CD8-positive, alpha-beta memory T cell (primary cell): ENCODE data around the gene PPEF1. TPM values are rescaled to one million over a fixed set of nuclear protein-coding genes. Genes with fewer than 3 reads are reported as not detected.

Experiments
- CTCF ChIA-PET: fragments of 350-600 bp; sonication (Branson Sonifier 250); formaldehyde crosslinking; loops from one replicate; lab custom pipeline; 2021; ENCODE audit warnings: antibody characterized with exemption; lab: Charles Lee
- POLR2A ChIA-PET: fragments of 350-600 bp; sonication (Branson Sonifier 250); formaldehyde crosslinking; loops from one replicate; lab custom pipeline; 2021; ENCODE audit warnings: antibody characterized with exemption; lab: Charles Lee
- DNase-seq, 5 donors: peaks; one replicate each; pipeline versions ENCODE4 v3.0.0 to v3.0.0-alpha.2; 2020 to 2022; ENCODE audit warnings: mixed read lengths in 1 of 5
- H3K27ac ChIP-seq: one replicate; pipeline ENCODE4 v1.7.0; 2013; ENCODE audit warnings: low read depth, mild to moderate bottlenecking, low read length, moderate library complexity
- H3K27me3 ChIP-seq: 2 replicates; pipeline ENCODE4 v1.7.0; 2013; ENCODE audit warnings: low read length, mild to moderate bottlenecking; ENCODE audit not compliant: insufficient read depth, poor library complexity, severe bottlenecking
- H3K36me3 ChIP-seq: 2 replicates; pipeline ENCODE4 v1.7.0; 2013; ENCODE audit warnings: mild to moderate bottlenecking, low read length, moderate library complexity; ENCODE audit not compliant: insufficient read depth
- H3K4me1 ChIP-seq: 2 replicates; pipeline ENCODE4 v1.7.0; 2013; ENCODE audit warnings: mild to moderate bottlenecking, low read length, moderate library complexity; ENCODE audit not compliant: insufficient read depth
- H3K4me3 ChIP-seq: 2 replicates; pipeline ENCODE4 v1.7.0; 2013; ENCODE audit warnings: mild to moderate bottlenecking, low read length
- H3K9me3 ChIP-seq: 2 replicates; pipeline ENCODE4 v1.7.0; 2013; ENCODE audit warnings: mild to moderate bottlenecking, low read length
- H3K27ac Mint-ChIP-seq, 8 donors: one replicate each; pipeline ENCODE4 v1.8.0; 2020 to 2021; ENCODE audit warnings: mixed read lengths in 8 of 8, mild to moderate bottlenecking in 6 of 8, inconsistent platforms in 3 of 8, moderate library complexity in 3 of 8
- H3K27me3 Mint-ChIP-seq, 2 donors: one replicate each; pipeline ENCODE4 v1.8.0; 2020 to 2021; ENCODE audit warnings: mixed read lengths in 2 of 2, mild to moderate bottlenecking in 1 of 2, moderate library complexity in 1 of 2
- H3K36me3 Mint-ChIP-seq, 3 donors: one replicate each; pipeline ENCODE4 v1.8.0; 2020 to 2021; ENCODE audit warnings: mixed read lengths in 3 of 3, inconsistent platforms in 1 of 3, mild to moderate bottlenecking in 1 of 3
- H3K4me1 Mint-ChIP-seq, 3 donors: one replicate each; pipeline ENCODE4 v1.8.0; 2020 to 2021; ENCODE audit warnings: mixed read lengths in 3 of 3, inconsistent platforms in 1 of 3, mild to moderate bottlenecking in 1 of 3
- H3K4me3 Mint-ChIP-seq, 7 donors: one replicate each; pipeline ENCODE4 v1.8.0; 2020 to 2021; ENCODE audit warnings: mixed read lengths in 7 of 7, mild to moderate bottlenecking in 6 of 7, moderate library complexity in 4 of 7, inconsistent platforms in 2 of 7
- H3K9me3 Mint-ChIP-seq, 5 donors: one replicate each; pipeline ENCODE4 v1.8.0; 2020 to 2022; ENCODE audit warnings: mixed read lengths in 5 of 5, mild to moderate bottlenecking in 3 of 5, moderate library complexity in 2 of 5, inconsistent platforms in 1 of 5
- polyA plus RNA-seq: library from polyadenylated mRNA; unstranded; fragments of 300-500 nt; fragmentation: Illumina TruSeq; gene quantifications from one replicate; pipeline ENCODE4 v1.2.3, GENCODE V29; 2021
- total RNA-seq, 2 experiments: library from RNA; stranded (reverse); gene quantifications; one replicate each; pipeline ENCODE4 v1.2.3, GENCODE V29; 2021

The PPEF1 gene
- total and polyA plus RNA-seq, 3 experiments from 2014 or later = not detected

GRCh38 chrX:18872621-18873020 is 165.2 kb downstream of the PPEF1 start:
- Mint-ChIP-seq H3K9me3 (peaks cover 0 to 3% (median 0%) of the 10 kb centered on the region in 5 donors), H3K27me3 (peaks cover 9 to 21% of the 10 kb centered on the region in 2 donors), H3K36me3 (no peaks in the 10 kb centered on the region), H3K4me1 (peaks cover 0 to 9% (median 0%) of the 10 kb centered on the region in 3 donors), H3K27ac (no peak overlapping the region), H3K4me3 (peak overlapping the region in 1 of 7 donors; percentile 23)
- DNase-seq = no peak
- Histone ChIP-seq H3K27ac (no peak overlapping the region), H3K27me3 (no peaks in the 10 kb centered on the region), H3K4me3 (no peak overlapping the region), H3K4me1 (no peaks in the 10 kb centered on the region), H3K36me3 (no peaks in the 10 kb centered on the region), H3K9me3 (no peaks in the 10 kb centered on the region)
- POLR2A ChIA-PET = no interaction called here
- CTCF ChIA-PET = no interaction called here

GRCh38 chrX:18873189-18873791 is 165.8 kb downstream of the PPEF1 start:
- Histone ChIP-seq H3K27ac (no peak overlapping the region), H3K27me3 (no peaks in the 10 kb centered on the region), H3K36me3 (no peaks in the 10 kb centered on the region), H3K4me1 (no peaks in the 10 kb centered on the region), H3K9me3 (no peaks in the 10 kb centered on the region), H3K4me3 (no peak overlapping the region)
- H3K27ac Mint-ChIP-seq = no peak overlapping the region
- CTCF ChIA-PET = no interaction called here
- H3K9me3 Mint-ChIP-seq = peaks cover 0 to 3% (median 0%) of the 10 kb centered on the region in 5 donors
- no peaks in the 10 kb centered on the region for H3K36me3 Mint-ChIP-seq
- peaks cover 10 to 22% of the 10 kb centered on the region in 2 donors for H3K27me3 Mint-ChIP-seq
- H3K4me3 Mint-ChIP-seq = peak overlapping the region in 6 of 7 donors; percentile 23 to 57 (median 42)
- DNase-seq = no peak
- peaks cover 0 to 9% (median 0%) of the 10 kb centered on the region in 3 donors for H3K4me1 Mint-ChIP-seq
- POLR2A ChIA-PET = no interaction called here

- peaks cover 0 to 9% (median 0%) of the 10 kb centered on the region in 3 donors for H3K4me1 Mint-ChIP-seq
- no peak overlapping the region for H3K27ac ChIP-seq
- no peak overlapping the region for H3K4me3 ChIP-seq
- ChIA-PET CTCF (no interaction called here), POLR2A (no interaction called here)
- H3K4me1 ChIP-seq = no peaks in the 10 kb centered on the region
- peaks cover 0 to 3% (median 0%) of the 10 kb centered on the region in 5 donors for H3K9me3 Mint-ChIP-seq
- no peaks in the 10 kb centered on the region for H3K9me3 ChIP-seq
- H3K36me3 ChIP-seq = no peaks in the 10 kb centered on the region
- H3K27me3 ChIP-seq = no peaks in the 10 kb centered on the region
- H3K27ac Mint-ChIP-seq = no peak overlapping the region
- H3K27me3 Mint-ChIP-seq = peaks cover 14 to 25% of the 10 kb centered on the region in 2 donors
- no peak for DNase-seq
- no peaks in the 10 kb centered on the region for H3K36me3 Mint-ChIP-seq
- peak overlapping the region in 4 of 7 donors; percentile 23 to 57 (median 42) for H3K4me3 Mint-ChIP-seq
These were observed 166.4 kb downstream of the PPEF1 start for GRCh38 chrX:18873836-18874235.

GRCh38 chrX:18874560-18875255 is 167.3 kb downstream of the PPEF1 start:
- DNase-seq = no peak
- H3K27ac ChIP-seq = no peak overlapping the region
- Mint-ChIP-seq H3K9me3 (peaks cover 0 to 3% (median 0%) of the 10 kb centered on the region in 5 donors), H3K27me3 (peaks cover 19 to 25% of the 10 kb centered on the region in 2 donors), H3K4me1 (peaks cover 0 to 9% (median 0%) of the 10 kb centered on the region in 3 donors), H3K36me3 (no peaks in the 10 kb centered on the region), H3K27ac (peak overlapping the region in 1 of 8 donors; percentile 38), H3K4me3 (no peak overlapping the region)
- H3K4me1 ChIP-seq = no peaks in the 10 kb centered on the region
- no peaks in the 10 kb centered on the region for H3K36me3 ChIP-seq
- H3K9me3 ChIP-seq = no peaks in the 10 kb centered on the region
- H3K27me3 ChIP-seq = no peaks in the 10 kb centered on the region
- no peak overlapping the region for H3K4me3 ChIP-seq
- ChIA-PET CTCF (no interaction called here), POLR2A (no interaction called here)

DNA sequence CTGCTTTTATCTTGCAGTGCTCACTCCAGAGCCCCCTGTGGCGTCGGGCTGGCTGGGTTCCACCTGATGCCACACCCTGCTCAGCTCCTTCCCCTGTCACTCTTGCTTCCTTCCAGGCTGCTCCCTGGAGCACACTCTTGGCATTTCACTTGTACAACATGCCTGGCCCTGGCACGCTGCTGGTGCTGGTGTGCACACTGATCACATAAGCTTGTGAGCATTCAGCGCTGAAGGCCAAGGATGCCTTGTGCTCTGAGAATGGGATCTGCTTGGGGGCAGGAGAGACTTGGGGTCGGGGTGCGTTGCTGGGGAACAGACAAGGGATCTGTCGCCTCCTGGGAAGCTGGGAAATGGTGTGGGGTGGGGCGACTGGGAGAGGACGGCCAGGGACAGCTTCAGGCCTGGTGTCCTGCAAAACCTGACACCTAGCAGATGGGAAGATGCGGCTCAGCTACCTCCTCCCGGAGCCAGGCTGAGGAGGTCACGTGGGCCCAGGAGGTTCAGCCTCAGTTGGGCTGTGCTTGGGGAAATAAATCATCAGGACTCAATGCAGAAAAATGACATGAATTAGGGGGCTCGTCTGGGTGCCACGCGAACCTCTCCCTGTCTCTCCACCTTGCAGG is 167.9 kb downstream of the PPEF1 start:
- H3K27ac Mint-ChIP-seq = no peak overlapping the region
- no peaks in the 10 kb centered on the region for H3K36me3 ChIP-seq
- H3K9me3 Mint-ChIP-seq = peaks cover 0 to 2% (median 0%) of the 10 kb centered on the region in 5 donors
- H3K27me3 ChIP-seq = no peaks in the 10 kb centered on the region
- no peak overlapping the region for H3K27ac ChIP-seq
- no peaks in the 10 kb centered on the region for H3K36me3 Mint-ChIP-seq
- DNase-seq = no peak
- H3K4me1 Mint-ChIP-seq = peaks cover 0 to 9% (median 0%) of the 10 kb centered on the region in 3 donors
- no peaks in the 10 kb centered on the region for H3K9me3 ChIP-seq
- CTCF ChIA-PET = no interaction called here
- no peak overlapping the region for H3K4me3 ChIP-seq
- POLR2A ChIA-PET = no interaction called here
- H3K4me1 ChIP-seq = no peaks in the 10 kb centered on the region
- H3K4me3 Mint-ChIP-seq = no peak overlapping the region
- peaks cover 17 to 25% of the 10 kb centered on the region in 2 donors for H3K27me3 Mint-ChIP-seq

- peaks cover 0 to 2% (median 0%) of the 10 kb centered on the region in 5 donors for H3K9me3 Mint-ChIP-seq
- CTCF ChIA-PET = no interaction called here
- H3K4me1 ChIP-seq = no peaks in the 10 kb centered on the region
- H3K27ac Mint-ChIP-seq = no peak overlapping the region
- H3K36me3 Mint-ChIP-seq = no peaks in the 10 kb centered on the region
- no peak overlapping the region for H3K4me3 Mint-ChIP-seq
- H3K27me3 Mint-ChIP-seq = peaks cover 19 to 25% of the 10 kb centered on the region in 2 donors
- no peaks in the 10 kb centered on the region for H3K36me3 ChIP-seq
- H3K27ac ChIP-seq = no peak overlapping the region
- DNase-seq = no peak
- no peaks in the 10 kb centered on the region for H3K27me3 ChIP-seq
- H3K9me3 ChIP-seq = no peaks in the 10 kb centered on the region
- H3K4me1 Mint-ChIP-seq = peaks cover 0 to 9% (median 0%) of the 10 kb centered on the region in 3 donors
- POLR2A ChIA-PET = interaction anchor here (0.7 kb wide), 1 partner anchor 9 kb away, joined by 3 read pairs; no protein-coding TSS in a partner anchor
- no peak overlapping the region for H3K4me3 ChIP-seq
These were observed 170.0 kb downstream of the PPEF1 start for GRCh38 chrX:18877469-18877868.
